GM15510 (cell line): ENCODE data around the gene MPP2.

Experiments
- POLR2A ChIP-seq: IDR thresholded peaks from 3 replicates; pipeline ENCODE4 v1.6.1; 2011; ENCODE audit warnings: borderline replicate concordance; ENCODE audit not compliant: insufficient read length; ENCODE audit errors: extremely low read depth

The MPP2 gene

DNA sequence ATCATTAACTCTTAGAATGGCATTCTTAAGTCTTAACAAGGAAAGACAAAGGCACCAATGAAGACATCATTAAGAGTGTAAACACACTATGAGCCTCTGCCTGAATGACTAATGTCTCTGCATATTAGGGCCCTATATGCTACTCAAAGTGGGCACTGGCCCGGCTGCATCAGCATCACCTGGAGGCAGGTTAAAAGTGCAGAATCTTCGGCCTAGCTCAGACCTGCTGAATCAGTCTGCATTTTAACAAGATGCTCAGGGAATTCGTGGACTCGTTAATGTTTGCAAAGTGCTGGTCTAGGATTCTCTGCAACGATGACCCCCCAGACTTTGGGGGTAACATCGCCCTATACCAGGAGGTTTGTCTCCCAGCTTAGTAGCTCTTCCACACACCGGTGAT lies 81.1 kb downstream of the MPP2 start:
- TF ChIP-seq POLR2A, result no peak

DNA sequence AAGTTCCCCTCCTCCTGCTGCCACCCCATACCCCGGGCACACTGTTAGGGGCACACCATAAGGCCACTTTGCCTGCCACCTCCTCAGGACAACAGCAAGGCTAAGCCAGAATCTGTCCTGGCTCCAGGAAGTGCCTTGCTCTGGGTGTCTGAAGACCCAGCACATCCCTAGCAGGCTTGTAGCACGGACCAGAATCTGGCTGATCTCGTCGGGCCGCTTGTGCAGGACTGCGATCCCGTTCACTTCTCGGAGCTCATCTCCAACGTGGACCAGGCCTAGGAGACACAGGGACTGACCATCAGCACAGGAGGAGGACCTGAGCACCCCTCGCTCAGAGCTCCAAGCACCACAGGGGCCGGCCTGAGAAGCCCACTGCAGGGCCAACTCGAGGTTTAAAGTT lies 81.8 kb downstream of the MPP2 start:
- TF ChIP-seq POLR2A, result no peak
